ENCODE results near the gene DENND6B. TPM values are rescaled to one million over a fixed set of nuclear protein-coding genes. Genes with fewer than 3 reads are reported as not detected.

The DENND6B gene
- total RNA-seq, 1 experiment from 2014 or later = 2.5 TPM

DNA sequence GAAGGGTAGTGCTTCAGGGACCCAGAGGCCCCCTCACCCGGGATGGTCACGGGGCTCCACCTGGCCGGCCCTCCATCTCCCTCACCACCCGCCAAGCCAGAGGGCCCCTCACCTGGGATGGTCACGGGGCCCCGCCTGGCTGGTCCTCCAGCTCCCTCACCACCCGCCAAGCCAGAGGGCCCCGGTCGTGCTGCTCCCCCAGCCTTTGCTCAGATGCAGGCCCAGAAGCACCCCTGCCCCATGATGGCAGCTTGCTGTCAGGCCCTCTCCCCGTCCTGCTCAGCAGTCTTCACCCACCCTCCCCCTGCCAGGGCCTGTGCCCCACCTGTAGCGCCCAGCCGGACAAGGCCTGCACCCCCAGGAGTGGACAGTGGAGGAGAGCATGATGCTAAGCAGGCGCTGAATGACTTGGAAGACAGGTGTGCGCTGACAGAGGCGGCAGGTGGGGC, 7.3 kb downstream of the DENND6B start:
- DNase-seq (ENCODE audit: low spot score) (no peak), ATAC-seq (no peak)
- Mint-ChIP-seq H3K4me1 (peaks cover 1% of the 10 kb centered on the region), H3K27me3 (ENCODE audit: low read depth) (peaks cover under 1% of the 10 kb centered on the region), H3K9me3 (no peaks in the 10 kb centered on the region), H3K4me3 (no peak overlapping the region), H3K27ac (no peak overlapping the region), H3K36me3 (no peaks in the 10 kb centered on the region)
- CTCF ChIA-PET = interaction anchor here (3.3 kb wide), 1 partner anchor 22 kb away, joined by 14 read pairs; no protein-coding TSS in a partner anchor
- TF ChIP-seq, protein P1, sequence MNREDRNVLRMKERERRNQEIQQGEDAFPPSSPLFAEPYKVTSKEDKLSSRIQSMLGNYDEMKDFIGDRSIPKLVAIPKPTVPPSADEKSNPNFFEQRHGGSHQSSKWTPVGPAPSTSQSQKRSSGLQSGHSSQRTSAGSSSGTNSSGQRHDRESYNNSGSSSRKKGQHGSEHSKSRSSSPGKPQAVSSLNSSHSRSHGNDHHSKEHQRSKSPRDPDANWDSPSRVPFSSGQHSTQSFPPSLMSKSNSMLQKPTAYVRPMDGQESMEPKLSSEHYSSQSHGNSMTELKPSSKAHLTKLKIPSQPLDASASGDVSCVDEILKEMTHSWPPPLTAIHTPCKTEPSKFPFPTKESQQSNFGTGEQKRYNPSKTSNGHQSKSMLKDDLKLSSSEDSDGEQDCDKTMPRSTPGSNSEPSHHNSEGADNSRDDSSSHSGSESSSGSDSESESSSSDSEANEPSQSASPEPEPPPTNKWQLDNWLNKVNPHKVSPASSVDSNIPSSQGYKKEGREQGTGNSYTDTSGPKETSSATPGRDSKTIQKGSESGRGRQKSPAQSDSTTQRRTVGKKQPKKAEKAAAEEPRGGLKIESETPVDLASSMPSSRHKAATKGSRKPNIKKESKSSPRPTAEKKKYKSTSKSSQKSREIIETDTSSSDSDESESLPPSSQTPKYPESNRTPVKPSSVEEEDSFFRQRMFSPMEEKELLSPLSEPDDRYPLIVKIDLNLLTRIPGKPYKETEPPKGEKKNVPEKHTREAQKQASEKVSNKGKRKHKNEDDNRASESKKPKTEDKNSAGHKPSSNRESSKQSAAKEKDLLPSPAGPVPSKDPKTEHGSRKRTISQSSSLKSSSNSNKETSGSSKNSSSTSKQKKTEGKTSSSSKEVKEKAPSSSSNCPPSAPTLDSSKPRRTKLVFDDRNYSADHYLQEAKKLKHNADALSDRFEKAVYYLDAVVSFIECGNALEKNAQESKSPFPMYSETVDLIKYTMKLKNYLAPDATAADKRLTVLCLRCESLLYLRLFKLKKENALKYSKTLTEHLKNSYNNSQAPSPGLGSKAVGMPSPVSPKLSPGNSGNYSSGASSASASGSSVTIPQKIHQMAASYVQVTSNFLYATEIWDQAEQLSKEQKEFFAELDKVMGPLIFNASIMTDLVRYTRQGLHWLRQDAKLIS (CRISPR knock-in tag; IDR thresholded peaks at IDR 0.05; ENCODE audit: borderline replicate concordance) = no peak
- TF ChIP-seq, protein P2, sequence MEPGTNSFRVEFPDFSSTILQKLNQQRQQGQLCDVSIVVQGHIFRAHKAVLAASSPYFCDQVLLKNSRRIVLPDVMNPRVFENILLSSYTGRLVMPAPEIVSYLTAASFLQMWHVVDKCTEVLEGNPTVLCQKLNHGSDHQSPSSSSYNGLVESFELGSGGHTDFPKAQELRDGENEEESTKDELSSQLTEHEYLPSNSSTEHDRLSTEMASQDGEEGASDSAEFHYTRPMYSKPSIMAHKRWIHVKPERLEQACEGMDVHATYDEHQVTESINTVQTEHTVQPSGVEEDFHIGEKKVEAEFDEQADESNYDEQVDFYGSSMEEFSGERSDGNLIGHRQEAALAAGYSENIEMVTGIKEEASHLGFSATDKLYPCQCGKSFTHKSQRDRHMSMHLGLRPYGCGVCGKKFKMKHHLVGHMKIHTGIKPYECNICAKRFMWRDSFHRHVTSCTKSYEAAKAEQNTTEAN (CRISPR knock-in tag; IDR thresholded peaks at IDR 0.05) = no peak
- TF ChIP-seq, protein P3, sequence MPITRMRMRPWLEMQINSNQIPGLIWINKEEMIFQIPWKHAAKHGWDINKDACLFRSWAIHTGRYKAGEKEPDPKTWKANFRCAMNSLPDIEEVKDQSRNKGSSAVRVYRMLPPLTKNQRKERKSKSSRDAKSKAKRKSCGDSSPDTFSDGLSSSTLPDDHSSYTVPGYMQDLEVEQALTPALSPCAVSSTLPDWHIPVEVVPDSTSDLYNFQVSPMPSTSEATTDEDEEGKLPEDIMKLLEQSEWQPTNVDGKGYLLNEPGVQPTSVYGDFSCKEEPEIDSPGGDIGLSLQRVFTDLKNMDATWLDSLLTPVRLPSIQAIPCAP (CRISPR knock-in tag; IDR thresholded peaks at IDR 0.05) = no peak
- TF ChIP-seq NFATC4 (CRISPR knock-in tag; IDR thresholded peaks at IDR 0.05) (no peak), CBFB (CRISPR knock-in tag; IDR thresholded peaks at IDR 0.05; ENCODE audit: low read depth) (no peak), NR2C2 (CRISPR knock-in tag; IDR thresholded peaks at IDR 0.05) (no peak), ZNF232 (CRISPR knock-in tag; IDR thresholded peaks at IDR 0.05) (no peak), TEAD1 (CRISPR knock-in tag; IDR thresholded peaks at IDR 0.05) (no peak)
- TF ChIP-seq, protein P4, sequence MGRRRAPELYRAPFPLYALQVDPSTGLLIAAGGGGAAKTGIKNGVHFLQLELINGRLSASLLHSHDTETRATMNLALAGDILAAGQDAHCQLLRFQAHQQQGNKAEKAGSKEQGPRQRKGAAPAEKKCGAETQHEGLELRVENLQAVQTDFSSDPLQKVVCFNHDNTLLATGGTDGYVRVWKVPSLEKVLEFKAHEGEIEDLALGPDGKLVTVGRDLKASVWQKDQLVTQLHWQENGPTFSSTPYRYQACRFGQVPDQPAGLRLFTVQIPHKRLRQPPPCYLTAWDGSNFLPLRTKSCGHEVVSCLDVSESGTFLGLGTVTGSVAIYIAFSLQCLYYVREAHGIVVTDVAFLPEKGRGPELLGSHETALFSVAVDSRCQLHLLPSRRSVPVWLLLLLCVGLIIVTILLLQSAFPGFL (CRISPR knock-in tag; IDR thresholded peaks at IDR 0.05; ENCODE audit: borderline replicate concordance) = no peak
- TF ChIP-seq, protein P5, sequence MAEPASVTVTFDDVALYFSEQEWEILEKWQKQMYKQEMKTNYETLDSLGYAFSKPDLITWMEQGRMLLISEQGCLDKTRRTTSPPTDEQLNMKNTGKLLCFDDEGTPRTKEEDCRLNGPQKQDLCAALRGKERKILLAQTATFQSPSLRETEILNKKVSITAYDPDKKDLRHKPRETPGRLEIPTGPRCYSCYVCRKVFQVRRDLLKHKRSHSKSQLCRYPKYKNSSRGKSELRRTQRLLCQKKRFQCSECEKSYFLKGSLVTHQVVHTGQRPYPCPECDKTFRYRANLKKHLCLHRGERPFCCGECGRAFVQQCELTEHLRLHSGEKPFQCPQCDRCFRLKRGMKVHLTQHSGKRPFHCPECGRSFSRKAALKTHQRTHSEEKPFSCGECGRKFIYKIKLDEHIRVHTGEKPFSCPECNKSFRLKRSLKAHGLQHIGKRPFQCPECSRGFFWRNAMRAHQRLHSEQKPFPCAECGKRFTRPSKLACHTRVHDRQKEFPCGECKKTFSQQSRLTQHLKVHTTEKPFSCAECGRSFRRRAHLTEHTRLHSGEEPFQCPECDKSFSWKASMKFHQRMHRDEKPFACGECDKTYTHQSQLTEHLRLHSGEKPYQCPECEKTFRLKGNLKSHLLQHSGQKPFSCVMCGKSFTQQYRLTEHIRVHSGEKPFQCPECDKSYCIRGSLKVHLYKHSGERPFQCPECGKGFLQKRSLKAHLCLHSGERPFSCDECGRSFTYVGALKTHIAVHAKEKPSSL (CRISPR knock-in tag; conservative IDR thresholded peaks at IDR 0.05) = no peak
- TF ChIP-seq, protein P6, sequence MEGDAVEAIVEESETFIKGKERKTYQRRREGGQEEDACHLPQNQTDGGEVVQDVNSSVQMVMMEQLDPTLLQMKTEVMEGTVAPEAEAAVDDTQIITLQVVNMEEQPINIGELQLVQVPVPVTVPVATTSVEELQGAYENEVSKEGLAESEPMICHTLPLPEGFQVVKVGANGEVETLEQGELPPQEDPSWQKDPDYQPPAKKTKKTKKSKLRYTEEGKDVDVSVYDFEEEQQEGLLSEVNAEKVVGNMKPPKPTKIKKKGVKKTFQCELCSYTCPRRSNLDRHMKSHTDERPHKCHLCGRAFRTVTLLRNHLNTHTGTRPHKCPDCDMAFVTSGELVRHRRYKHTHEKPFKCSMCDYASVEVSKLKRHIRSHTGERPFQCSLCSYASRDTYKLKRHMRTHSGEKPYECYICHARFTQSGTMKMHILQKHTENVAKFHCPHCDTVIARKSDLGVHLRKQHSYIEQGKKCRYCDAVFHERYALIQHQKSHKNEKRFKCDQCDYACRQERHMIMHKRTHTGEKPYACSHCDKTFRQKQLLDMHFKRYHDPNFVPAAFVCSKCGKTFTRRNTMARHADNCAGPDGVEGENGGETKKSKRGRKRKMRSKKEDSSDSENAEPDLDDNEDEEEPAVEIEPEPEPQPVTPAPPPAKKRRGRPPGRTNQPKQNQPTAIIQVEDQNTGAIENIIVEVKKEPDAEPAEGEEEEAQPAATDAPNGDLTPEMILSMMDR (IDR thresholded peaks at IDR 0.05) = no peak
- POLR2A ChIA-PET = no interaction called here

DNA sequence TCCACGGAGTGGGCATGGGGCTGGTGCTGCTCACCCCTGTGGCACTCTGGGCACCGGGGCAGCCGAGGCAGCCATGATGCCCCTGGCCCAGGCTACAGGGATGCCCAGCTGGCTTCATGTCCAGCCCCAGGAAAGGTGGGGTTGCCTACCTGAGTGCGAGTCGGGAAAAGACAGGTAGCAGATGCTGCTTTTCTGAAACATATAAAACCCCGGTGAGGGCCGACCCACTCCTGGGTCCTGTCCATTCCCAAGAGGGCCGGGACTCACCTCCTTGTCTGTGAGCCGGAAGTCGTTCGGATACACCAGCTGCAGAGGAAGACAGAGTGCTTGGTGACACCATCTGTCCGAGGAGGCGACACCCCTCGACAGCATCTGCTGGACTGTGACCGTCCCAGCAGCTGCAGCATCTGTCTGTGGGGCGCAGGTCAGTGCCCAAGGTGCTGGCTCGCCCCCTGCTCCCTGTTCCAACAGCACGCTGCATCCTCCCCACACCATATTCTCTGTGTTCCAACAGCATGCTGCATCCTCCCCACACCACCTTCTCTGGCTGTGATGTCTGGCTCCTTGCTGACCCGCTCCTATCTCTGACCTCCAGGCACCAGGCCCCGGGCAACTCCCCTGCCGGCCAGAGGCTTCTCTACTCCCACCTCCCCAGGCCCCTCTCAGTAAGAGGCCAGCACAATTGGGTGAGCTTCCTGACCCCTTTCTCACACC, 8.0 kb downstream of the DENND6B start:
- H3K36me3 Mint-ChIP-seq = no peaks in the 10 kb centered on the region
- DNase-seq (ENCODE audit: low spot score) (no peak), ATAC-seq (no peak)
- ChIA-PET CTCF (interaction anchor here (3.3 kb wide), 1 partner anchor 23 kb away, joined by 14 read pairs; no protein-coding TSS in a partner anchor), POLR2A (no interaction called here)
- no peak for TF ChIP-seq GABPB1 (CRISPR knock-in tag; IDR thresholded peaks at IDR 0.05)
- H3K4me1 Mint-ChIP-seq = peaks cover 5% of the 10 kb centered on the region
- H3K9me3 Mint-ChIP-seq = no peaks in the 10 kb centered on the region
- H3K4me3 Mint-ChIP-seq = no peak overlapping the region
- H3K27ac Mint-ChIP-seq = no peak overlapping the region
- no peaks in the 10 kb centered on the region; the same call in 1 of the 2 replicates for H3K27me3 Mint-ChIP-seq (ENCODE audit: low read depth)

All from WTC11 (cell line).